K562 (cell line): ENCODE results near the gene ATF4. TPM values are rescaled to one million over a fixed set of nuclear protein-coding genes. Genes with fewer than 3 reads are reported as not detected.

Experiments used
- ARID1B ChIP-seq: fragments of 450-650 bp; IDR thresholded peaks from 2 replicates; pipeline ENCODE4 v1.6.1; 2016; ENCODE audit warnings: antibody characterized with exemption, mild to moderate bottlenecking, inconsistent platforms
- CREM ChIP-seq: IDR thresholded peaks from 2 replicates; pipeline ENCODE4 v1.6.1; 2014; ENCODE audit warnings: antibody characterized with exemption, low read depth
- DIDO1 ChIP-seq: fragments of 450-650 bp; IDR thresholded peaks from 2 replicates; pipeline ENCODE4 v1.6.1; 2016; ENCODE audit warnings: low read depth, missing biosample characterization, missing genetic modification characterization
- GATAD2A ChIP-seq: fragments of 450-650 bp; IDR thresholded peaks from 2 replicates; pipeline ENCODE4 v1.6.1; 2017
- HNRNPUL1 ChIP-seq: fragments of 200-400 bp; formaldehyde crosslinking; IDR thresholded peaks from 2 replicates; pipeline ENCODE4 v1.6.1; 2017; ENCODE audit warnings: low read length
- MTA1 ChIP-seq: fragments of 450-650 bp; IDR thresholded peaks from 2 replicates; pipeline ENCODE4 v1.6.1; 2017; ENCODE audit warnings: borderline replicate concordance
- NFIC ChIP-seq: fragments of 450-650 bp; IDR thresholded peaks from 2 replicates; pipeline ENCODE4 v1.6.1; 2017; ENCODE audit warnings: mild to moderate bottlenecking, inconsistent platforms
- POLR2B ChIP-seq: fragments of 450-650 bp; IDR thresholded peaks from 2 replicates; pipeline ENCODE4 v1.6.1; 2018; ENCODE audit warnings: low read depth; ENCODE audit not compliant: partially characterized antibody
- RAD51 ChIP-seq: fragments of 450-650 bp; IDR thresholded peaks from 2 replicates; pipeline ENCODE4 v1.7.1; 2016; ENCODE audit warnings: low read depth, mild to moderate bottlenecking, borderline replicate concordance
- RB1 ChIP-seq: fragments of 450-650 bp; IDR thresholded peaks from 2 replicates; pipeline ENCODE4 v1.6.1; 2017; ENCODE audit warnings: low read depth, mild to moderate bottlenecking
- RBBP5 ChIP-seq: fragments of 200-600 bp; sonication (generic); IDR thresholded peaks from 2 replicates; pipeline ENCODE4 v1.6.1; 2012; ENCODE audit warnings: borderline replicate concordance, mild to moderate bottlenecking, low read length, control low read depth, inconsistent platforms; ENCODE audit not compliant: insufficient read depth, poor library complexity, severe bottlenecking
- RBM25 ChIP-seq: fragments of 200-400 bp; formaldehyde crosslinking; IDR thresholded peaks from 2 replicates; pipeline ENCODE4 v1.6.1; 2018; ENCODE audit warnings: low read length, low read depth, moderate library complexity; ENCODE audit not compliant: severe bottlenecking
- STAT5B ChIP-seq: fragments of 250-450 bp; sonication (Bioruptor Pico); IDR thresholded peaks from 2 replicates; pipeline ENCODE4 v1.8.0; 2021; ENCODE audit warnings: mild to moderate bottlenecking, inconsistent platforms
- YY1 ChIP-seq, 3 experiments: IDR thresholded peaks; 2 replicates each; pipeline ENCODE4 v1.6.1; 2011; ENCODE audit warnings: low read length in 2 of 3, mild to moderate bottlenecking in 2 of 3, moderate library complexity in 2 of 3, borderline replicate concordance in 1 of 3, control low read depth in 1 of 3, low read depth in 1 of 3; ENCODE audit not compliant: insufficient read depth in 3 of 3, insufficient replicate concordance in 2 of 3, control insufficient read depth in 1 of 3, insufficient read length in 1 of 3; ENCODE audit errors: extremely low read depth in 1 of 3
- ZC3H4 ChIP-seq: sonication (generic); formaldehyde crosslinking; IDR thresholded peaks from 2 replicates; pipeline ENCODE4 v1.9.0; 2021; ENCODE audit warnings: missing genetic modification reagents, borderline replicate concordance
- ZKSCAN3 ChIP-seq: fragments of 250-450 bp; sonication (Bioruptor Pico); IDR thresholded peaks from 2 replicates; pipeline ENCODE4 v1.4.0; 2020
- ZNF41 ChIP-seq: fragments of 250-450 bp; sonication (Bioruptor Pico); conservative IDR thresholded peaks from 2 replicates; pipeline ENCODE4 v1.4.0; 2020; ENCODE audit warnings: mild to moderate bottlenecking
- polyA plus RNA-seq, 8 experiments: library from polyadenylated mRNA; depleted of rRNA in 4 of 8; stranded (reverse) in 5 of 8; unstranded in 3 of 8; fragments of >200 nt; fragmentation: Nextera tagmentation in 2 of 8; fragmentation: Illumina TruSeq in 1 of 8; extraction: Ambion mirVana in 2 of 8; extraction: Trizol in 1 of 8; gene quantifications; 2 replicates each; pipeline versions ENCODE4 v1.2.1 to v1.2.3, GENCODE V29; 2011 to 2014; ENCODE audit warnings: inconsistent platforms in 1 of 8, missing spikeins in 1 of 8
- total RNA-seq, 7 experiments: library from RNA; depleted of rRNA in 6 of 7; stranded (reverse); fragments of >200 nt in 6 of 7; fragmentation: Illumina TruSeq in 2 of 7; extraction: Trizol in 2 of 7; gene quantifications; 2 replicates each; pipeline versions ENCODE4 v1.2.1 to v1.2.3, GENCODE V29; 2011 to 2021; ENCODE audit warnings: low replicate concordance in 1 of 7
- TF ChIP-seq, protein P1 (sequence below): sonication (generic); formaldehyde crosslinking; IDR thresholded peaks from 2 replicates; pipeline ENCODE4 v1.8.0; 2022; ENCODE audit warnings: mild to moderate bottlenecking, missing genetic modification reagents
- TF ChIP-seq, protein P2 (sequence below), 2 experiments: IDR thresholded peaks; 2 replicates each; pipeline ENCODE4 v1.6.1; 2012; ENCODE audit warnings: improper control_type of control experiment in 2 of 2, low read depth in 2 of 2, low read length in 2 of 2, borderline replicate concordance in 1 of 2

Gene ATF4
- total and polyA plus RNA-seq, 9 of the 15 experiments (the other 6 are each of a cell fraction or from before 2014, with no cell fraction given): 93.1 to 723 (median 355) TPM

DNA sequence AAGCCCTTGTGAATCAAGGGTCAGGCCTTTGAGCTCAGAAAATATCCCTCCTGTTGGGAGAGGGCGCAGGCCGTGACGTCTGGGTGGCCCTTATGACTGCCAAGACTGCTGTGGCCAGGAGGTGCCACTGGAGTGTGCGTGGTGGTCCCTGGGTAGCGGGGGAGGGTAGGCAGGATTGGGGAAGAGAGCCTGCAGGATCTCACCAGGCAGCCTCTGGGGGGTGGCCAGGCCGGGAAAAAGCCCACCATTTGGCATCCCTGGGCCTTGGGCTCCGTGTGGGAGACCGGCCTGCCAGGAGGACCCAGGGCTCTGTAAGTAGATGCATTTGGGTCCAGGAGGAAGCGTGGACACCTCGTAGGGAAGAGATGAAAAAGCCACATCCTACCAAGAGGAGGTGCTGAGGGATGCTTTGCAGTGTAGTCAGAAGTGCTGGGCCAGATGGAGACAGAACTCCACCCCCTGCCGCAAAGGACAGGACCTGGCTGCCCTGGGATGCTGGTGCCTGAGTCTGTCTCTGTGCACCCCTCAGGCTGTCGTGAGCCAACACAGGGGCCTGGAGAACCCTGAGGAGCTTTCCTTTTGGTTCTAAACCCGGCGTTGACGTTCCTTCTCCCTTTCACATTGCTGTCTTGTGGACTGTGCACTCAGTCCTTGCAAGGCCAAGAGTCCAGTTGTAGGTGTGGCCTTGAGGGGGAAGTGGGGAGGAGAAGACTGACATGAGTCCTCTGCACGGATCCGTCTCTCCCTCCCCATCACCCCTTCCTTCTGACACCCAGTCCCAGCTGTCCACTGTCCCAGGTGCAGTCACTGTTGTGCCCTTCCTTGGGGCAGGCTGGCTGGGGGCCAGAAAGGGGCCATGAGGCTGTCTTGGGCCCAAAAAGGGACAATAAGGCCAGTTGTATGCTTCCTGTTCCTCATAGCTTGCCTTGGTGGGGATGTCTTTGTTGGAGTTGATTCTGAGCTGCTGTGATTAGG lies 31.0 kb upstream of the ATF4 start (continued):
- TF ChIP-seq MTA1: no peak
- TF ChIP-seq RBM25: no peak
- TF ChIP-seq RAD51: no peak
- no peak for TF ChIP-seq ZC3H4 (CRISPR knock-in tag)
- no peak for TF ChIP-seq HNRNPUL1
- TF ChIP-seq, protein P1, sequence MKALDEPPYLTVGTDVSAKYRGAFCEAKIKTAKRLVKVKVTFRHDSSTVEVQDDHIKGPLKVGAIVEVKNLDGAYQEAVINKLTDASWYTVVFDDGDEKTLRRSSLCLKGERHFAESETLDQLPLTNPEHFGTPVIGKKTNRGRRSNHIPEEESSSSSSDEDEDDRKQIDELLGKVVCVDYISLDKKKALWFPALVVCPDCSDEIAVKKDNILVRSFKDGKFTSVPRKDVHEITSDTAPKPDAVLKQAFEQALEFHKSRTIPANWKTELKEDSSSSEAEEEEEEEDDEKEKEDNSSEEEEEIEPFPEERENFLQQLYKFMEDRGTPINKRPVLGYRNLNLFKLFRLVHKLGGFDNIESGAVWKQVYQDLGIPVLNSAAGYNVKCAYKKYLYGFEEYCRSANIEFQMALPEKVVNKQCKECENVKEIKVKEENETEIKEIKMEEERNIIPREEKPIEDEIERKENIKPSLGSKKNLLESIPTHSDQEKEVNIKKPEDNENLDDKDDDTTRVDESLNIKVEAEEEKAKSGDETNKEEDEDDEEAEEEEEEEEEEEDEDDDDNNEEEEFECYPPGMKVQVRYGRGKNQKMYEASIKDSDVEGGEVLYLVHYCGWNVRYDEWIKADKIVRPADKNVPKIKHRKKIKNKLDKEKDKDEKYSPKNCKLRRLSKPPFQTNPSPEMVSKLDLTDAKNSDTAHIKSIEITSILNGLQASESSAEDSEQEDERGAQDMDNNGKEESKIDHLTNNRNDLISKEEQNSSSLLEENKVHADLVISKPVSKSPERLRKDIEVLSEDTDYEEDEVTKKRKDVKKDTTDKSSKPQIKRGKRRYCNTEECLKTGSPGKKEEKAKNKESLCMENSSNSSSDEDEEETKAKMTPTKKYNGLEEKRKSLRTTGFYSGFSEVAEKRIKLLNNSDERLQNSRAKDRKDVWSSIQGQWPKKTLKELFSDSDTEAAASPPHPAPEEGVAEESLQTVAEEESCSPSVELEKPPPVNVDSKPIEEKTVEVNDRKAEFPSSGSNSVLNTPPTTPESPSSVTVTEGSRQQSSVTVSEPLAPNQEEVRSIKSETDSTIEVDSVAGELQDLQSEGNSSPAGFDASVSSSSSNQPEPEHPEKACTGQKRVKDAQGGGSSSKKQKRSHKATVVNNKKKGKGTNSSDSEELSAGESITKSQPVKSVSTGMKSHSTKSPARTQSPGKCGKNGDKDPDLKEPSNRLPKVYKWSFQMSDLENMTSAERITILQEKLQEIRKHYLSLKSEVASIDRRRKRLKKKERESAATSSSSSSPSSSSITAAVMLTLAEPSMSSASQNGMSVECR (CRISPR knock-in tag): 0 out of 2 replicates have a peak, but pooled peaks have one; percentile 39
- TF ChIP-seq RB1: no peak
- TF ChIP-seq ARID1B: no peak
- no peak for TF ChIP-seq RBBP5
- TF ChIP-seq, protein P2, sequence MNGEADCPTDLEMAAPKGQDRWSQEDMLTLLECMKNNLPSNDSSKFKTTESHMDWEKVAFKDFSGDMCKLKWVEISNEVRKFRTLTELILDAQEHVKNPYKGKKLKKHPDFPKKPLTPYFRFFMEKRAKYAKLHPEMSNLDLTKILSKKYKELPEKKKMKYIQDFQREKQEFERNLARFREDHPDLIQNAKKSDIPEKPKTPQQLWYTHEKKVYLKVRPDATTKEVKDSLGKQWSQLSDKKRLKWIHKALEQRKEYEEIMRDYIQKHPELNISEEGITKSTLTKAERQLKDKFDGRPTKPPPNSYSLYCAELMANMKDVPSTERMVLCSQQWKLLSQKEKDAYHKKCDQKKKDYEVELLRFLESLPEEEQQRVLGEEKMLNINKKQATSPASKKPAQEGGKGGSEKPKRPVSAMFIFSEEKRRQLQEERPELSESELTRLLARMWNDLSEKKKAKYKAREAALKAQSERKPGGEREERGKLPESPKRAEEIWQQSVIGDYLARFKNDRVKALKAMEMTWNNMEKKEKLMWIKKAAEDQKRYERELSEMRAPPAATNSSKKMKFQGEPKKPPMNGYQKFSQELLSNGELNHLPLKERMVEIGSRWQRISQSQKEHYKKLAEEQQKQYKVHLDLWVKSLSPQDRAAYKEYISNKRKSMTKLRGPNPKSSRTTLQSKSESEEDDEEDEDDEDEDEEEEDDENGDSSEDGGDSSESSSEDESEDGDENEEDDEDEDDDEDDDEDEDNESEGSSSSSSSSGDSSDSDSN (IDR thresholded peaks at IDR 0.05; ENCODE audit: borderline replicate concordance in 1 of 2, low read depth in 2 of 2, low read length in 2 of 2): no peak
- no peak for TF ChIP-seq STAT5B (CRISPR knock-in tag)
- TF ChIP-seq DIDO1 (tag): no peak
- no peak for TF ChIP-seq YY1 (IDR thresholded peaks at IDR 0.05; ENCODE audit: borderline replicate concordance in 1 of 3, control insufficient read depth in 1 of 3, extremely low read depth in 1 of 3, insufficient read depth in 3 of 3, insufficient read length in 1 of 3, insufficient replicate concordance in 2 of 3, low read depth in 1 of 3, low read length in 2 of 3)
- no peak for TF ChIP-seq ZNF41 (CRISPR knock-in tag)
- peak; percentile 44; the same call in 1 of the 2 replicates for TF ChIP-seq CREM
- TF ChIP-seq GATAD2A: no peak
- no peak for TF ChIP-seq POLR2B
- TF ChIP-seq NFIC: peak; percentile 79
- TF ChIP-seq ZKSCAN3 (CRISPR knock-in tag): no peak
